Spleen (tissue), 7 donors: Measurements from ENCODE around the gene NKX1-1.

Experiments used
- CTCF ChIP-seq, 11 experiments: fragments of 200-600 bp in 7 of 11; fragments of 450-650 bp in 4 of 11; sonication (generic) in 4 of 11; IDR thresholded peaks in 8 of 11; conservative IDR thresholded peaks in 3 of 11; 1 replicate in 7 of 11; 2 replicates in 4 of 11; pipeline versions ENCODE4 v1.4.0 to v1.8.0; 2016 to 2021; ENCODE audit warnings: antibody characterized with exemption in 11 of 11, inconsistent platforms in 4 of 11, mild to moderate bottlenecking in 1 of 11
- POLR2A ChIP-seq, 3 donors: fragments of 450-650 bp; IDR thresholded peaks; one replicate each; pipeline ENCODE4 v1.5.1; 2017; ENCODE audit warnings: antibody characterized with exemption in 3 of 3, mild to moderate bottlenecking in 1 of 3
- POLR2AphosphoS5 ChIP-seq, 3 donors: sonication (generic); formaldehyde crosslinking; IDR thresholded peaks; one replicate each; pipeline ENCODE4 v1.5.1; 2017; ENCODE audit warnings: antibody characterized with exemption in 3 of 3
- donor health status: DM: no; HTN: no; CAD: no; lungs with moderate emphysema.
- donor health status: DM: no; HTN: no; CAD: no.
- donor health status: DM: no; HTN: no; CAD: no.

GRCh38 chr4:1369091-1369450 lies 37.2 kb downstream of the NKX1-1 start:
- TF ChIP-seq POLR2A (IDR thresholded peaks at IDR 0.05) (no peak), CTCF (IDR thresholded peaks at IDR 0.05 in 8 of 11, conservative IDR thresholded peaks at IDR 0.05 in 3 of 11) (no peak), POLR2AphosphoS5 (IDR thresholded peaks at IDR 0.05) (no peak)
